Medulla oblongata (tissue), 1 donor: Measurements from ENCODE around the gene SPPL3.
"Not testable (repeated sequence)": the region's sequence is repeated elsewhere in the genome, so short reads cannot be mapped to it uniquely, and the experiment has no call there.

Experiments used
- DNase-seq: peaks from one replicate; pipeline ENCODE4 v3.0.0-alpha.2; 2015; ENCODE audit errors: extremely low spot score

SPPL3 gene

DNA sequence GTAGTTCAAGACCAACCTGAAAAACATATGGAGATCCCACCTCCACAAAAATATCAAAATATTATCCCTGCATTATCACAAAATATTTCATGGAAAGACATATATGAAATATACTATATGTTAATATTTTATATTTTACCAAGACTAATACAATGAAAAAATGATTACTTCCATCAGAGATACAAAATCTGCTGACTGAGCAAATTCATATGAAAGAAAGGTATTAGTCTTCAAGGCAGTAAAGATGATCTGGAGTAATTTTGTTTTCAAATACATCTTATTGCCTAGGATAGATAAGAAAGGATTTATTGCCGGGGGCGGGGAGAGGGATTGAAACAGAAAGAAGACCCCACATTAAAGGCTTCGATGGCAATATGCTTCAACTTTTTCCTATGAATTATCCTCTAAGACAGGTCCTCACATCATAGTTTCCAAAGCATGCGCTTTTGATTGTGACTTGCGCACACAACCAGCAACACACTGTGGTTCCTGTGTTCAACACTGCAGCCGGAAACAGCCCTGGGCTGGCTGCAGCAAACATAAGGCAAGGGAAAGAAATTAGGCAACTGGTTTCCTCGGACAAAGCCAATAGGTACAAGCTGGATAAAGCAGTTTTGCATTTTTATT lies 83.2 kb downstream of the SPPL3 start:
- peak; percentile 45 for DNase-seq

DNA sequence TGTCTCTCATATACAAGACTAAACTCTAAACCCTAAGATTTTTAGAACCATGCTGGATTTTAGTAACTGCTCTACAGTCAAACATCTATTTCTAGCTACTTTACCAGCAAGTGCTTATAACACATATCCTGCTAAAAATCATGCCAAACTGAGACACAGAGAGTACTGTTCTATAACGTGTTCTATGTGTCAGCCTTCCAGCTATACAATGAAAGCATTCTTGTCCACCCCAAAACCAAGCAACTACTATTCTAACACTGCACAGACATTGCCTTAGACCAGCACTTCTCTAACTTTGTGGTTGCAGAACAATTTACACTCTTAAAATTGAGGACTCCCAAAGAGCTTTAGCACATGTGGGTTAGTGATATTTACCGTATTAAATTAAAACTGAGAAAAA lies 85.7 kb downstream of the SPPL3 start:
- DNase-seq = peak; percentile 91

DNA sequence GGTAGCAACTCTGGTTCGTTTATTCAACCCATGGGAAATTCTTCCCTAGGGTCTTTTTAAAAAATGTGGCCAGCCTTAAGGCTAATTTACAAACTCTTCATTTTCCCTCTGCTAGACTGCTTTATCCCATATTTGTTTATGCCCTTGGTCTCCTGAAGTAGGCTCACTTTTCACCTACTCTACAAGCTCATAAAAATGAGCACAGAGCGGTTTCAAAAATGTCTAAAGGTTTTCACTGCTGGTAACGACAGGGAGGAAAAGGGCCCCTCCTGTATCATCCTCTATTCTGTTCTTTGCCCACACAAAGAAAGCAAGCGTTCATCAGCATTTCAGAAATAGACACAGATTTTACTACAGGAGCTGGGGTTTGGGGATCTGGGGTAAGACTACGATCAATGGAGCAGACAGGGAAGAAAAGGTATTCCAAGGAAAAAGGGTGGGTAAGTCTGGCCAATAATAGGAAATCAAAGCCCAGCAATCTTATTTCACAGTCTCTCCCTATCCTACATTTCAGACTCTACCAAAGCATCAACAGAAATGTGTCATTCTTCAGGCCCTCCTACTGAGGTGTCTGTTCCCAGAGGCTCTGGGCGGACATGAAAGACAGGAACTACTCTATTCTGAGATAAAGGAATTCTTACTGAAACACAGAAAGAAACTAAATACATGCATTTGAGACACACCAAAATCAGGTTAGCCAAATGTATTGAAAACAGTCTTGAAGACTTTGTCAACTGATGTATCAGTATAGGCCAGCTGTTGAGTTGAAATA lies 86.4 kb downstream of the SPPL3 start:
- no peak for DNase-seq

DNA sequence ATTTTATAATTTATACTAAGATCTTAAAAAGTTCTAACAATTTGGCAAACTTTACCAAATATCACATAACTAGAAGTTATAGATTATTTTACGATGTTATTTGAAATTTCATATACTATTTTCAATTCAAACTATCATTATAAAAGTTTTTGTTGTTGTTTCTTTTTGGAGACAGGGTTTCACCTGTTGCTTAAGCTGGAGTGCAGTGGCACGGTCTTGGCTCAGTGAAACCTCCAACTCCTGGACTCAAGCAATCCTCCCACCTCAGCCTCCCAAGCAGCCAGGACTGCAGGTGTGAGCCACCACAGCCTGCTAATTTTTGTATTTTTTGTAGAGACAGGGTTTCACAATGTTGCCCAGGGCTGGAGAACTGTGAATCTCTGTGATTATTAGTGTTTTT lies 87.8 kb downstream of the SPPL3 start:
- no peak for DNase-seq

DNA sequence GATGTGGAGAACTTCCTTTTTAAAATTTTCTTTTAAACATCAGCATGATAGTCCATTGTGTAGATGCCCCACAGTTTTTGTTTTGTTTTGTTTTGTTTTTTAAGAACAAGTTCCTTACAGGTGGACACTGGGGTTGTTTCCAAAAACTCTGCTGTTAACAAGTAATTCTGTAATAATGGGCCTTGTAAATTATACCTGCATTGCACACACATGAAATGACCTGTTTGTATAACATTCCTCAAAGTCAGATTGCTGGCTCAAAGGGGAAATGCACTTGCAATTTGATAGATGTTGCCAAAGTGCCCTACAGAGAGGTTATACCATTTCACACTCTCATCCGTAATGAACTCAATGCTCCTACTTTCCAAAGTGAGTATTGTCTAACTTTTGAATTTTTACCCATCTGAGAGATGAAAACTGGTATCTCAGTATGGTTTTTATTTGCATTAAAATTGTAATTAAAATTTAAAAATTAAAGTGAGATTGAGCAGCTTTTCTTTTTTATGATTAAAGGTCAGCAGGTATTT lies 89.2 kb downstream of the SPPL3 start:
- no peak for DNase-seq

DNA sequence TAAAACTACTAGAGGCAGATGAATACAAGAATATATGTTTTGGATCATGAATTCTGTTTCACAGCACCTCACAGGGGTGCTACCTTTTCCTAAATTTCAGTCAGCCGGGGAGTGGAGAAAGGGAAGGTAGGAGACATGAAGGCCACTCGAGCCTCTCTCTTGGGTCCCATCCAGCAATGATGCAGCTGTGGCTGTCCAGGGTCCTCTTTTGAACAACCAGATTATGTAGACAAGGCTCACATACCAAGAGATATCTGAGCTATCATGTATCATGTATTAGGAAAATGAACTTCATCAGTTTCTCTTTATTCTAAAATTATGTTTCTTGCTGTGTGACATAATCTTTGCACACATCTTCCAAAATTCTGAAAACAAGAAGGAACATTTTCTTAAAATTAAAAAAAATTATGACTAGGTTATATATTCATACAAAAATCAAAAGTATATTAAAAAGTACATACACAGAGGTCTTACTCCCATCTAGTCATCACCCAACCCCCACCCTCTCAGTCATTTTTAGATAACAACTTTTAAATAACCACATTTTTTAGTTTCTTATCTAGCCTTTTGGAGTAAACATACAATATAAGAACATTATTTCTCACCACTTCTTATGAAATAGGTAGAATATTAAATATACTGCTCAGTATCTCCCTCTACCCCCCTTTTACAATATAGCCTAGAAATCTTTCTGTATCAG lies 89.8 kb downstream of the SPPL3 start:
- DNase-seq = no peak

DNA sequence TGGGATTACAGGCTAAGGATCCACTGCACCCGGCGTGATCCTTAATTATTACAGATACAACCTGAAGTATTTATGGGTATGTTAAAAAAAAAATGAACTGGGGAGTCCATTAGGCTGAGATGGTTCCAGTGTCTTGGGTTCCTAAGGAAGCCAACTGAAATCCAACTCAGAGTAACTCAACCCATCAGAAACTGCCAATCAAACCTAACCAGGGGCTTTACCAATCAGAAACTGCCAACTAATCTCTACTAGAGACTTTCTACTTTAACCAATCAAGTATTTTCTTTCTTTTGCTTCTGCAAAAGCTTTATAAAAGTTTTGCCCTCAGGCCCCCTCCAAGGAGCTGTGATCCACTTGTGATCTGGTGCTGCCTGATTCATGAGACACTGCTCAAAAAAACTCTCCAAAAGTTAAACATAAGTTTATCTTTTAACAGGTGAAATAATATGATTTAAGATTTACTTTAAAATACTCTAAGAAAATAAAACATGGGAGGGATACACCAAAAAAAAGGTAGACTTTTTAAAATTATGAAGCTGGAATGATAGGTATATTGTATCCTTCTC lies 90.5 kb downstream of the SPPL3 start:
- no peak for DNase-seq

DNA sequence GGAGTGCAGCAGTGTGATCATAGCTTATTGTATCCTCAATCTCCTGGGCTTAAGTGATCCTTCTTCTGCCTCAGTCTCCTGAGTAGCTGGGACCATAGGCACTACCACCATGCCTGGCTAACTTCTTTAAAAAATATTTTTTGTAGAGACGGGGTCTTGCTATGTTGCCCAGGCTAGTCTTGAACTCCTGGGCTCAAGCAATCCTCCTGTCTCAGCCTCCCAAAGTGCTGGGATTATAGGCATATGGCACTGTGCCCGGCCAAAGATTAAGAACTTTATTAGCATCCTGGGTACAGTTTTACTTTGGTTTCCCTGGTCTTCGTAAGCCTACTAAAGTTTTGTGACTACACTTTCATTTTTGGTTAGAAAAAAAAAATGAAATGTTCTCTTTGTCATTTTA lies 94.1 kb downstream of the SPPL3 start:
- no peak for DNase-seq

DNA sequence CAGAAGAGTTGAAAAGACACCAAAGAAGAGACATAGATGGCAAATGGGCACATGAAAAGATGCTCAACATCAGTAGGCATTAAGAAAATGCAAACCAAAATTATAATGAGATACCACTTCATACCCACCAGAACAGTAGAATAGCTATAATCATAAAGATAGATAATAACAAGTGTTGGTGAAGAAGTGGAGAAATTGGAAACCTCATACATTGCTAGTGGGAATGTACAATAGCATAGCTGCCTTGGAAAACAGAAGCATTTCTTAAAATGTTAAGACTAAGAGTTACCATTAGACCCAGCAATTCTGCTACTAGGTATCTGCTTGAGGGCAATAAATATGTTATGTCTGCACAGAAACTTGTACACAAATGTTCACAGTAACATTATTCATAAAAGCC lies 99.7 kb downstream of the SPPL3 start:
- DNase-seq = no peak

DNA sequence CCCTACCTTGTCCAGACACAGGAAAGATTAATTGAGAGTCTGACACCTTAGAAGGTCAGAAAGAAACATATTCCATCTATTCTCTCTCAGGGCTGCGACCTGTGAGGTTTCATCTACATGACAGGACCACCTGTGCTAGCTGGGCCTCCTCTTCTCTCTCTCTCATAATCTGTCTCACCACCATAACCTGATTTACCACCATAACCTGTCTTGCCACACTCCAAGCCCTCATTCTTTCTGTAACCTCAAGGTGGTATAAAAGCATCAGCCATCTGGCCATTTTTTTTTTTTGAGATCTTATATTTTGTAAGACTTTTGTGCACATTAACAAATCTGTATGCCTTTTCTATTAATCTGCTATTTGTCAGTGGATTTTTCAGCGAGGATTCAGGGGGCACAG lies 103.0 kb downstream of the SPPL3 start:
- no peak for DNase-seq

DNA sequence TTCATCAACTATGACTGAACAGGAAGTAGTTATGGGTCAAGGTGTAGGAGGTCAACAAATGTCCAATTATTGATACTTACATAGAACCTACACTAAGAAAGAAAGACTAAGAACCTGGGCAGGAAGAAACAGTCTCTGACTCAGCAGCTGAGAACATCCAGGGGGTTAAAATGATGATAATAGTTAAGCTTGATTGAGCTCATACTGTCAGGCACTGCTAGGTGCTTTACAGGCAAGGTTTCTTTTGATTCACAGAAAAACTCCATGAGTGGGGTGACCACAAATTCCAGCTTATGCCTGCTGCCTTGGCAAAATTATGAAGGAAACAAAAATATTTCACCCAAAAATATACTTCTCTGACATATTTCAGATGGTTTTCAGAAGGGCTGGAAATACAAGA lies 103.5 kb downstream of the SPPL3 start:
- no peak for DNase-seq

DNA sequence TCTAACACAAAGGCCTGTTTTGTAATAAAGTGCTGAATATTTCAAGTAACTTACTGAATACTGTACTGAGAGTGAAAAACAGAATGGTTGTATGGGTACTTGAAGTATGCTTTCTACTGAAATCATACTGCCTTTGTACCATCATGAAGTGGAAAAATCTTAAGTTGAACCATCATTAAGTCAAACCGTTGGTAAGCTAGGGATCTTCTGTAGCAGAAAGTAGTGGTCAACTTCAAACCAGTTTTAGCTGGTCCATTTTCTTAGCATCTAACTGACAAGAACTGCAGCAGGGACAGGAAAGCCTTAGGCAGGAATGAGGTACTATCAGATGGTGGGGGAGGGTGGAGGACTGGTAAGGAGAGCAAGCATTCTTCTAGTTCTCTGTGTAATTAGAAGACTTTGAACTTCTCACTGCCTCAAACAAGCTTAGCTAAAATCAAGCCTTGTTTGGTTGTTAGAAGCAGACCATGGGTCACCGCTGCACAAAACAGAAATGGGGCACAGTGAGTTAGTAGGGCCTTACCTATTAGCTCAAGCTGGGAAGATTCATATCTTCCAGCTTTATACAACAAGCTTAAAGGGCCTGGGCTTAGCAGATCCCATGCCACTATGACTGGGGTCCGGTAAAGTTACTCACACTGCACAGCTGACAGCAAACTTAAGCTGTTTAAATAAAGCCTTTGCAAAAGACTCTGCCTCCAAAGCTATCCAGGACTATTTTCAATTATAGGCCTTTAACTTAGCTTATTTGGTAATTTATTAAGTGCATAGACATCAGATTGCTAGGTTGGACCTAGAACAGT lies 104.7 kb downstream of the SPPL3 start:
- no peak for DNase-seq

DNA sequence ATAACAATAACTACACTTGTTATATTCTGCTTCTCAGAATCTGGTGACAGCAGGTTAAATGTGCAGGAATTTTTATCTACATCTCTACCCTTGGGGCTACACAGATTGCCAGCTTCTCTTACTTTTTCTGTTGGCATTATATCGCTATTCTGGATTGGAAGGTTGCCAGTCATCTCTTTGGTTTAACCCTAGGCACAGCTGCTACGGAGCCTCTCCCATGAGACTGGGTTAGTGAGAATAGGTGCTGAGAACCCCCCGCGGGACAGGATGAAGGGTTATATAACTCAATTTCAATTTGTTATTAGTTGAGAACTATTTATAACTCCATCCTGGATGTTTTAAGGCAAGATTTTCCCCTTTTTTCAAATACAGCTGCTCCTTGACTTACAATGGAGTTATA lies 105.5 kb downstream of the SPPL3 start:
- DNase-seq = no peak

DNA sequence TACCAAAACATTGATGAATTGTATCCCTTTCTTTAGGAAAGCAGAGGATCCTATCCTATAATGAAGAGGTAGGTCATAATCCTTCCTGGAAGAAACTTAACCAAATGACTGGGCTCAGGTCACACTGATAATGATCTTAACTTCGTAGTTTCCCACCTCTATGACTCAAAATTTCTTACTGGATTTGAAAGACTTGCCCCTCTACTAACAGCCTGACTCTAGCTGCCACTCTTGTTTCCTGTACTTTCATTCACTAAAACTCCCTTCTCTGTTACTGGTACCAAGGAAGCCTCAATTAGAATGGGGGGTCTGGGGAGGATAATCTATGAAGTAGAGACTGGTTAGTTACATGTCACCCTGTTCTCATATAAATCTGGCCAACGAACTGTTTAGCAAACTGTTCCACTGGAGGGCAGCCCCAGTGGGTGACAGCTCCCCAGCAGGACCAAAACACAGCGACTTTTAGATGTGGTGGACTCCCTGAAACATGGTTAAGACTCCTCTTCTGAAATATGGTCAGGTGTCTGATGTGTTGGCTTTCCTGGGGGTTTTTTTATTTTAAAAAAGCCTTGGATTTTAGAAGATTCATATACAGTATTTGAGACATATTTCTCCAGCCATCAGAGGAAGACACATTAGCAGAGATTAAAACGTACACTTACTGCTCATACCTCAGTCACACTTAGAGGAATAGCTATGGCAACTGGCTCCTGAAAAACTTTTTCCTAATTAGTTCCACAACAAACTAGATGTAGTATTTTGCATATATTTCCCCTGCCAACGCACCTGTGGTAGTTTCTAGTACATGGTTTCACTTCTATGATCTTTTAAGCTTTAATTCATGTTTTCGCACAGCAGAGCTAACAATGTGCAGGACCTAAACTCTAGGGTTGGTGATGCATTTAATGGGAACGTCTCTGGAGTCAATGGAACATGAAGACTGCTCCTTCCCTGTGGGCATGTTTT lies 106.2 kb downstream of the SPPL3 start:
- no peak for DNase-seq

DNA sequence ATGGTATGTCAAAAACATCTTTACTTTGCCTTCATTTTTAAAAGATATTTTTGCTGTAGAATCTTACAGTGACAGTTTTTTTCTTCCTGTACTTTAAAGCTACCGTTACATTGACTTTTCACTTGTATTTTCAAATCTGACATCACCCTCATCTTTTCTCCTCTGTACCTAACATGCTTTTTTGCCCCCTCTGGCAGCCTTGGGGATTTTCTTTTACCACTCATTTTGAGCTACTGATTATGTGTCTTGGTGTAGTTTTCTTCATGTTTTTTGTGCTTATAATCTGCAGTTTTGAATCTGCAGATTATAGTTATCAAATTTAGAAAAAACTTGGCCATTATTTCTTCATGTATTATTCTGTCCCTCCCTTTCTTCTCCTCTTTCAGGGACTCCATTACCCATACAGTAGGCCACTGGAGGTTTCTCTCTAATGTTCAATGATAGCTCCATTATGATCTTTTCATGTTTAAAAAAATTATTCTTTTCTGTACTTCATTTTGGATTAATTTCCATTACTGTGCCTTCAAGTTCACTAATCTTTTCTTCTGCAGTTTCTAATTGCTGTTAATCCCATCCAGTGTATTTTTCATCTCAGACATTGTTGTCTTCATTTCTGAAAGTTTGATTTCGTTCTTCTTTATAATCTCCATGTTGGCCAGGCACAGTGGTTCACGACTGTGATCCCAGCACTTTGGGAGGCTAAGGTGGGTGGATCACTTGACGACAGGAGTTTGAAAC lies 108.5 kb downstream of the SPPL3 start:
- DNase-seq = no peak

DNA sequence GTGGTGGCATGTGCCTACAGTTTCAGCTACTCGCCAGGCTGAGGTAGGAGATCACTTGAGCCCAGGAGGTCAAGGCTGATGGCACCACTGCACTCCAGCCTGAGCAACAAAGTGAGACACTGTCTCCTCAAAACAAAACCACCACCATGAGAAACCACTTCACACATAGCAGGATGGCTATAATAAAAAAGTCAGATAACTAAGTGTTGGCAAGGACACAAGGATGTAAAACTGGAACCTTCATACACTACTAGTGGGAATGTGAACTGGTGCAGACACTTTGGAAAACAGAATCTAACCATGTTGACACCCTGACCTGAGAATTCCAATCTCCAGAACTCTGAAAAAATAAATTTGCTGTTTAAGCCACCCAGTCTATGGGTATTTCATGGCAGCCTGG lies 110.8 kb downstream of the SPPL3 start:
- no peak for DNase-seq

DNA sequence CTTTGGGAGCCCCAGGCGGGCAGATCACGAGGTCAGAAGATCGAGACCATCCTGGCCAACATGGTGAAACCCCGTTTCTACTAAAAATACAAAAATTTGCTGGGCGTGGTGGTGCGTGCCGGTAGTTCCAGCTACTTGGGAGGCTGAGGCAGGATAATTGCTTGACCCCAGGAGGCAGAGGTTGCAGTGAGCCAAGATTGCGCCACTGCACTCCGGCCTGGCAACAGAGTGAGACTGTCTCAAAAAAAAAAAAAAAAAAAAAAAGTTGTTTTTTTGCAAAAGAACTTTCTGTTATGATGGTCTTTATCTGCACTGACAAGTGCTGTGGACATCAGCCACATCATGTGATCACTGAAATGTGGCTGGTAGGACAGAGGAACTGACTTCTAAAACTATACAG lies 111.7 kb downstream of the SPPL3 start:
- not testable (repeated sequence) for DNase-seq

DNA sequence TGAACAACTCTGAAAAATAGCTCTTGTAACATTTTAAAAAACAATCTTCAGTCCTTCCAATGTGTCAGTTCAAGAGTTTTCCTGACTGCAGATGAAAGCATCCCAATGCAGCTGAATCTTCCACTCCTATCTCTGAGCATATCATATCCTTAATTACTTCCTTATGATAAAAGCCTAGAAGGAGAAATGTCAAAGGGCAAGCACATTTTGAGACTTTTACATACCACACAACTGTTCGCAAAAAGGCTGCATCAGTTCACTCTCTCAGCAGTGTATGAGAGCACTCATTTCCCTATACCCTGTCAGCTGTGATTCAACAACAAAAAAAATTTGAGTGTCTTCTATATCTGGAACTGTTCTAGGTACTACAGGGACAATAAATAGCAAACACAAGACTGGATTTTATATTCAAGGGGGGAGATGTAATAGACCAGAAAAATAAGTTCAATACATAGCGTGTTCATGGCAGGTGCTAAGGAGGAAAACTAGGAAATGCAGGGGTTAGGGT lies 112.4 kb downstream of the SPPL3 start:
- DNase-seq = no peak

DNA sequence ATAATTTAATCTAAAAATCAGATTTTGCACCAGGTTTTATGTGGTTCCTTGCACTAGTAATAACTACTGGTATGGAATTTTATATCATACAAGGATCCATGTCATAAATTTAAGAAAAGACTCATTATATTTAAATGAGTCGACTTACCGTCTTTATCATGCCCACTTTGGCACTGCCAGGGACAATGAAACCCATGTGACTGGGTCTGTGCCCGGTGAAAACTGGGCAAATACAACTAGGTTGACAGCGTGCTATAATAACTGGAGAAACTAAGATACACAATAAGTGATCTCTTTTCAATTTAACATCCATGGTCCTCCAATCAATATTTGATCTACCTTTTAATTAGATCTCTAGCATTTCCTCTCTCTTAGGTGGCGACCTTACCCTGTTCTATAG lies 114.0 kb downstream of the SPPL3 start:
- peak; percentile 35 for DNase-seq

DNA sequence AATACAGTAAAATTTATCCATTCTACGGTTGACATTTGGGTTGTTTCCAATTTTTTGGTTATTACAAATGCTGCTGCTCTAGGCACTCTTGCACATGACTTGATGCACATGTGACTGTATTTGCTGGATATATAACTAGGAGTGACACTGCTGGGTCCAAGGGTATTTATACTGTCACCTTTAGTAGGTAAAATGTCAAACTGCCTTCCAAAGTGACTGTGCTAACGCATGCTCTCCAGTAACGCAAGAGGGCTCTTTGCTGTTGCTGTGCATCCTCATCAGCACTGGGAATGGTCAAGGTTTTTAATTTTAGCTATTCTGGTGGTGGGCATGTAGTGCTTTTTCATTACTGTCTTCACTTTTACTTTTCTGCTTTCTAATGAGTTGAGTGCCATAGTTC lies 116.3 kb downstream of the SPPL3 start:
- DNase-seq = no peak
